SK-N-SH (cell line): ENCODE data around the gene NME2. TPM values are rescaled to one million over a fixed set of nuclear protein-coding genes. Genes with fewer than 3 reads are reported as not detected.

Source experiments
- CTCF ChIA-PET: fragments of 300-600, 350-600 bp; formaldehyde crosslinking; extraction: SDS; loops from one replicate; lab custom pipeline; 2021; lab: Yijun Ruan, JAX
- POLR2A ChIA-PET: fragments of 350-600 bp; sonication (Branson Sonifier 250); formaldehyde crosslinking; extraction: SDS; loops from one replicate; lab custom pipeline; 2020; ENCODE audit warnings: antibody characterized with exemption, inconsistent platforms; lab: Yijun Ruan, JAX
- DNase-seq: peaks from one replicate; pipeline ENCODE4 v3.0.0; 2012
- H2AFZ ChIP-seq: fragments of 200-600 bp; sonication (generic); 2 replicates; pipeline ENCODE4 v1.8.1; 2016; ENCODE audit warnings: antibody characterized with exemption, mild to moderate bottlenecking, low read depth
- H3F3A ChIP-seq: fragments of 200-600 bp; sonication (generic); replicated peaks from 2 replicates; pipeline ENCODE3; 2016; ENCODE audit warnings: antibody characterized with exemption, mild to moderate bottlenecking; ENCODE audit not compliant: insufficient read depth
- H3K27ac ChIP-seq, 2 experiments: fragments of 200-500 bp in 1 of 2; fragments of 200-600 bp in 1 of 2; sonication (Bioruptor generic) in 1 of 2; sonication (generic), shearing (Covaris generic) in 1 of 2; 2 replicates each; pipeline versions ENCODE4 v1.5.1 to v1.6.1; 2014 to 2016; ENCODE audit warnings: low read depth in 2 of 2, inconsistent platforms in 1 of 2, low read length in 1 of 2, mild to moderate bottlenecking in 1 of 2, mixed read lengths in 1 of 2
- H3K27me3 ChIP-seq: fragments of 200-600 bp; sonication (generic), shearing (Covaris generic); 2 replicates; pipeline ENCODE4 v1.6.1; 2016; ENCODE audit warnings: mixed run types; ENCODE audit not compliant: insufficient read depth
- H3K36me3 ChIP-seq, 2 experiments: fragments of 200-500 bp in 1 of 2; fragments of 200-600 bp in 1 of 2; sonication (Bioruptor generic) in 1 of 2; sonication (generic) in 1 of 2; replicated peaks in 1 of 2; 2 replicates each; pipeline versions ENCODE3 to v1.5.1; 2014 to 2016; ENCODE audit warnings: low read length in 1 of 2, mild to moderate bottlenecking in 1 of 2; ENCODE audit not compliant: insufficient read depth in 2 of 2, control insufficient read depth in 1 of 2
- H3K4me1 ChIP-seq, 2 experiments: fragments of 200-500 bp in 1 of 2; fragments of 200-600 bp in 1 of 2; sonication (Bioruptor generic) in 1 of 2; sonication (generic), shearing (Covaris generic) in 1 of 2; 2 replicates each; pipeline versions ENCODE4 v1.5.1 to v1.6.1; 2014 to 2016; ENCODE audit warnings: low read depth in 1 of 2, low read length in 1 of 2, mixed run types in 1 of 2; ENCODE audit not compliant: insufficient read depth in 2 of 2, control insufficient read depth in 1 of 2
- H3K4me2 ChIP-seq: fragments of 200-600 bp; sonication (generic), shearing (Covaris generic); 2 replicates; pipeline ENCODE4 v1.6.1; 2017; ENCODE audit warnings: mixed run types
- H3K4me3 ChIP-seq, 2 experiments: fragments of 200-500 bp in 1 of 2; fragments of 200-600 bp in 1 of 2; sonication (Bioruptor generic) in 1 of 2; sonication (generic), shearing (Covaris generic) in 1 of 2; 2 replicates each; pipeline versions ENCODE4 v1.5.1 to v1.8.1; 2014 to 2016; ENCODE audit warnings: low read depth in 2 of 2, inconsistent platforms in 1 of 2, low read length in 1 of 2, mild to moderate bottlenecking in 1 of 2, mixed read lengths in 1 of 2, moderate library complexity in 1 of 2
- H3K79me2 ChIP-seq: fragments of 200-600 bp; sonication (generic); 2 replicates; pipeline ENCODE4 v1.8.1; 2017; ENCODE audit warnings: mild to moderate bottlenecking; ENCODE audit not compliant: insufficient read depth
- H3K9ac ChIP-seq: fragments of 200-600 bp; sonication (generic); 2 replicates; pipeline ENCODE4 v1.6.1; 2017; ENCODE audit warnings: mixed run types
- H3K9me2 ChIP-seq: fragments of 200-600 bp; sonication (generic); 2 replicates; pipeline ENCODE4 v1.6.1; 2017; ENCODE audit warnings: mixed run types
- H3K9me3 ChIP-seq: fragments of 200-600 bp; sonication (generic); 2 replicates; pipeline ENCODE4 v1.6.1; 2017; ENCODE audit warnings: mixed run types, mild to moderate bottlenecking, moderate library complexity
- H4K20me1 ChIP-seq: fragments of 200-600 bp; sonication (generic); 2 replicates; pipeline ENCODE4 v1.6.1; 2017; ENCODE audit warnings: mild to moderate bottlenecking, mixed run types; ENCODE audit not compliant: insufficient read depth
- CHD2 ChIP-seq: fragments of 150-350 bp; IDR thresholded peaks from 2 replicates; pipeline ENCODE4 v1.6.1; 2018; ENCODE audit warnings: low read length; ENCODE audit not compliant: partially characterized antibody
- CTCF ChIP-seq: fragments of 200-600 bp; sonication (generic); IDR thresholded peaks from 2 replicates; pipeline ENCODE4 v1.6.1; 2017; ENCODE audit warnings: antibody characterized with exemption, mild to moderate bottlenecking, moderate library complexity
- EP300 ChIP-seq, 2 experiments: IDR thresholded peaks; 2 replicates each; pipeline versions ENCODE4 v1.4.0 to v1.6.1; 2012; ENCODE audit warnings: borderline replicate concordance in 1 of 2, low read depth in 1 of 2, low read length in 1 of 2
- EZH2phosphoT487 ChIP-seq: fragments of 200-600 bp; sonication (generic); IDR thresholded peaks from 2 replicates; pipeline ENCODE4 v1.6.1; 2017; ENCODE audit warnings: low read depth, mixed run types, mild to moderate bottlenecking, antibody characterized with exemption, moderate library complexity, borderline replicate concordance
- FOSL2 ChIP-seq: IDR thresholded peaks from 2 replicates; pipeline ENCODE4 v1.4.0; 2012; ENCODE audit warnings: low read depth, mild to moderate bottlenecking, moderate library complexity, borderline replicate concordance
- FOXM1 ChIP-seq: IDR thresholded peaks from 2 replicates; pipeline ENCODE4 v1.4.0; 2012; ENCODE audit warnings: low read depth, mild to moderate bottlenecking
- GABPA ChIP-seq: IDR thresholded peaks from 2 replicates; pipeline ENCODE4 v1.4.0; 2012; ENCODE audit warnings: low read depth, mild to moderate bottlenecking
- GATA2 ChIP-seq: sonication (generic); formaldehyde crosslinking; IDR thresholded peaks from 2 replicates; pipeline ENCODE4 v1.5.0; 2020; ENCODE audit warnings: mild to moderate bottlenecking, missing genetic modification reagents
- IRF3 ChIP-seq: fragments of 150-350 bp; IDR thresholded peaks from 2 replicates; pipeline ENCODE4 v1.6.1; 2016; ENCODE audit warnings: mild to moderate bottlenecking, low read depth, low read length
- JUND ChIP-seq: IDR thresholded peaks from 2 replicates; pipeline ENCODE4 v1.4.0; 2012
- MEF2A ChIP-seq: IDR thresholded peaks from 2 replicates; pipeline ENCODE4 v1.4.0; 2012; ENCODE audit warnings: low read depth, borderline replicate concordance
- MXI1 ChIP-seq: IDR thresholded peaks from 2 replicates; pipeline ENCODE4 v1.6.1; 2012; ENCODE audit warnings: mild to moderate bottlenecking, low read depth, low read length, improper control_type of control experiment
- NFIC ChIP-seq: IDR thresholded peaks from 2 replicates; pipeline ENCODE4 v1.4.0; 2012; ENCODE audit warnings: borderline replicate concordance
- POLR2AphosphoS5 ChIP-seq: IDR thresholded peaks from 2 replicates; pipeline ENCODE4 v1.6.1; 2012; ENCODE audit warnings: low read depth, low read length
- RAD21 ChIP-seq: IDR thresholded peaks from 2 replicates; pipeline ENCODE4 v1.6.1; 2012; ENCODE audit warnings: mild to moderate bottlenecking, low read length
- RCOR1 ChIP-seq: fragments of 150-350 bp; IDR thresholded peaks from 2 replicates; pipeline ENCODE4 v1.6.1; 2017; ENCODE audit warnings: antibody characterized with exemption, low read length
- RFX5 ChIP-seq: IDR thresholded peaks from 2 replicates; pipeline ENCODE4 v1.6.1; 2012; ENCODE audit warnings: mild to moderate bottlenecking, improper control_type of control experiment, low read length
- RXRA ChIP-seq: IDR thresholded peaks from 2 replicates; pipeline ENCODE4 v1.4.0; 2012; ENCODE audit warnings: low read depth, mild to moderate bottlenecking, borderline replicate concordance
- SMC3 ChIP-seq: IDR thresholded peaks from 2 replicates; pipeline ENCODE4 v1.6.1; 2012; ENCODE audit warnings: low read depth, low read length, improper control_type of control experiment
- TAF1 ChIP-seq: IDR thresholded peaks from 2 replicates; pipeline ENCODE4 v1.6.1; 2012; ENCODE audit warnings: low read depth, mild to moderate bottlenecking, low read length, moderate library complexity, borderline replicate concordance
- TCF12 ChIP-seq: IDR thresholded peaks from 2 replicates; pipeline ENCODE4 v1.4.0; 2012
- YY1 ChIP-seq: IDR thresholded peaks from 2 replicates; pipeline ENCODE4 v1.4.0; 2012; ENCODE audit warnings: low read depth, mild to moderate bottlenecking
- WGBS: methylation state at CpG from one replicate; pipeline ENCODE4 v1.1.6; 2017; ENCODE audit warnings: low lambda C conversion rate; 5-methylcytosine and 5-hydroxymethylcytosine counted together
- polyA plus RNA-seq, 3 experiments: library from polyadenylated mRNA; depleted of rRNA; stranded (reverse); fragments of >200 nt; gene quantifications; 2 replicates each; pipeline ENCODE4 v1.2.3, GENCODE V29; 2012
- TF ChIP-seq, protein P1 (sequence below): IDR thresholded peaks from 2 replicates; pipeline ENCODE4 v1.4.0; 2012; ENCODE audit warnings: low read depth, borderline replicate concordance
- TF ChIP-seq, protein P2 (sequence below): IDR thresholded peaks from 2 replicates; pipeline ENCODE4; 2012
- TF ChIP-seq, protein P3 (sequence below): IDR thresholded peaks from 2 replicates; pipeline ENCODE4 v1.4.0; 2012; ENCODE audit warnings: low read depth, borderline replicate concordance
- TF ChIP-seq, protein P4 (sequence below): IDR thresholded peaks from 2 replicates; pipeline ENCODE4 v1.4.0; 2012; ENCODE audit warnings: low read depth

NME2 gene
- polyA plus RNA-seq (2012; rRNA removed), result 1,446 and 1,447 TPM in 2 replicates
- 1,544 and 1,563 TPM in 2 replicates for polyA plus RNA-seq (2012; cell fraction: cytosol; rRNA removed)
- 435 and 488 TPM in 2 replicates for polyA plus RNA-seq (2012; cell fraction: nucleus; rRNA removed)

DNA sequence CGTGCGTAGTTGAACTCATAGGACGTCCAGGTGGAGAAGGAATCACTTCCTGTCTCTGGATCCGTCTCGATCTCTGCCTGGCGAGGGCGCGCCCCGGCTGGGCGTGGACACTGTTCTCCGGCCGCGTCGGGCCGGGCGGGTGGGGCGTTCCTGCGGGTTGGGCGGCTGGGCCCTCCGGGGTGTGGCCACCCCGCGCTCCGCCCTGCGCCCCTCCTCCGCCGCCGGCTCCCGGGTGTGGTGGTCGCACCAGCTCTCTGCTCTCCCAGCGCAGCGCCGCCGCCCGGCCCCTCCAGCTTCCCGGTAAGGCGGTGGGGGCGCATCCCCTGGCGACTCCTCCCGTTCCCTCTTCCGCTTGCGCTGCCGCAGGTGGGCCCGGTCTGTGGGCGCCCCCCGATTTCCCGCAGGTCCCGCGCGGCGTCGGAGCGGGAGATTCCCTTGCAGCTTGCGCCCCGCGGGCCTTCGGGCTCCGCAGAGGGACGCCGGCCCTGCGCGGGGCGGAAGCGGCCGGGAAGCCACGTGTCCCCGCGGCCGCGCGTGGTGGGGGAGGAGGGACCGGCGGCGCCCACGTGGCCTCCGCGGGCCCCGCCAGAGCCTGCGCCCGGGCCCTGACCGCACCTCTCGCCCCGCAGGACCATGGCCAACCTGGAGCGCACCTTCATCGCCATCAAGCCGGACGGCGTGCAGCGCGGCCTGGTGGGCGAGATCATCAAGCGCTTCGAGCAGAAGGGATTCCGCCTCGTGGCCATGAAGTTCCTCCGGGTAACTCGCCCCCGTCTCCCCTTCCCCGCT is at the start of gene NME2:
TSS of gene NME2 (plus strand) at position 214 of the 789 bp plus-strand sequence. CDS start at position 634, 420 bp downstream.
- Histone ChIP-seq H3K4me3 (peak within 1 kb of the TSS; percentile 64 to 95), H4K20me1 (0 out of 2 replicates have a peak, but pooled peaks cover 13% of the 10 kb centered on the region), H3K27me3 (no peaks in the 10 kb centered on the region), H3K9me2 (no peaks in the 10 kb centered on the region), H3K27ac (peak within 1 kb of the TSS; percentile 69 to 75), H3K4me1 (peaks cover 4 to 11% of the 10 kb centered on the region in 2 experiments; a peak in 3 of 4 replicates), H3K36me3 (peaks cover 42 to 47% of the 10 kb centered on the region in 2 experiments), H3K9me3 (no peaks in the 10 kb centered on the region), H3K79me2 (peaks cover 32% of the 10 kb centered on the region), H3K4me2 (peak within 1 kb of the TSS; percentile 90), H3F3A (peaks cover 39% of the 10 kb centered on the region), H3K9ac (peak within 1 kb of the TSS; percentile 89), H2AFZ (peak within 1 kb of the TSS; percentile 83)
- CTCF ChIA-PET, result interaction anchor here (0.6 to 5.7 kb wide), 12 partner anchors 8 to 206 kb away, joined by 3 to 61 read pairs (median 4); partner anchors contain the start of genes NME1 and SPAG9
- POLR2A ChIA-PET, result interaction anchor here (0.7 to 2.4 kb wide), 7 partner anchors 10 to 300 kb away, joined by 3 to 19 read pairs (median 5); partner anchors contain the start of genes NME1, TOB1 and UTP18
- WGBS, result 0% methylated on average over 30 of the region's 98 CpGs
- peak; percentile 100 for DNase-seq
- TF ChIP-seq, protein P1, sequence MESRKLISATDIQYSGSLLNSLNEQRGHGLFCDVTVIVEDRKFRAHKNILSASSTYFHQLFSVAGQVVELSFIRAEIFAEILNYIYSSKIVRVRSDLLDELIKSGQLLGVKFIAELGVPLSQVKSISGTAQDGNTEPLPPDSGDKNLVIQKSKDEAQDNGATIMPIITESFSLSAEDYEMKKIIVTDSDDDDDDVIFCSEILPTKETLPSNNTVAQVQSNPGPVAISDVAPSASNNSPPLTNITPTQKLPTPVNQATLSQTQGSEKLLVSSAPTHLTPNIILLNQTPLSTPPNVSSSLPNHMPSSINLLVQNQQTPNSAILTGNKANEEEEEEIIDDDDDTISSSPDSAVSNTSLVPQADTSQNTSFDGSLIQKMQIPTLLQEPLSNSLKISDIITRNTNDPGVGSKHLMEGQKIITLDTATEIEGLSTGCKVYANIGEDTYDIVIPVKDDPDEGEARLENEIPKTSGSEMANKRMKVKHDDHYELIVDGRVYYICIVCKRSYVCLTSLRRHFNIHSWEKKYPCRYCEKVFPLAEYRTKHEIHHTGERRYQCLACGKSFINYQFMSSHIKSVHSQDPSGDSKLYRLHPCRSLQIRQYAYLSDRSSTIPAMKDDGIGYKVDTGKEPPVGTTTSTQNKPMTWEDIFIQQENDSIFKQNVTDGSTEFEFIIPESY, result no peak
- TF ChIP-seq POLR2AphosphoS5 (peak; percentile 97), MXI1 (peak; percentile 96), FOXM1 (no peak), TAF1 (peak; percentile 30), CTCF (no peak), YY1 (no peak; the same call in 1 of the 2 replicates), RAD21 (no peak), TCF12 (no peak), MEF2A (no peak), NFIC (no peak), RXRA (no peak), EP300 (IDR thresholded peaks at IDR 0.05; ENCODE audit: borderline replicate concordance in 1 of 2, low read depth in 1 of 2, low read length in 1 of 2) (no peak), GABPA (peak; percentile 70), SMC3 (no peak), JUND (no peak), CHD2 (peak; percentile 17), IRF3 (no peak), EZH2phosphoT487 (no peak), RFX5 (peak; percentile 51; the same call in 1 of the 2 replicates), RCOR1 (no peak), FOSL2 (no peak), GATA2 (0 out of 2 replicates have a peak, but pooled peaks have one; percentile 39)
- TF ChIP-seq, protein P2, sequence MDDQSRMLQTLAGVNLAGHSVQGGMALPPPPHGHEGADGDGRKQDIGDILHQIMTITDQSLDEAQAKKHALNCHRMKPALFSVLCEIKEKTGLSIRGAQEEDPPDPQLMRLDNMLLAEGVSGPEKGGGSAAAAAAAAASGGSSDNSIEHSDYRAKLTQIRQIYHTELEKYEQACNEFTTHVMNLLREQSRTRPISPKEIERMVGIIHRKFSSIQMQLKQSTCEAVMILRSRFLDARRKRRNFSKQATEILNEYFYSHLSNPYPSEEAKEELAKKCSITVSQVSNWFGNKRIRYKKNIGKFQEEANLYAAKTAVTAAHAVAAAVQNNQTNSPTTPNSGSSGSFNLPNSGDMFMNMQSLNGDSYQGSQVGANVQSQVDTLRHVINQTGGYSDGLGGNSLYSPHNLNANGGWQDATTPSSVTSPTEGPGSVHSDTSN, result no peak
- TF ChIP-seq, protein P3, sequence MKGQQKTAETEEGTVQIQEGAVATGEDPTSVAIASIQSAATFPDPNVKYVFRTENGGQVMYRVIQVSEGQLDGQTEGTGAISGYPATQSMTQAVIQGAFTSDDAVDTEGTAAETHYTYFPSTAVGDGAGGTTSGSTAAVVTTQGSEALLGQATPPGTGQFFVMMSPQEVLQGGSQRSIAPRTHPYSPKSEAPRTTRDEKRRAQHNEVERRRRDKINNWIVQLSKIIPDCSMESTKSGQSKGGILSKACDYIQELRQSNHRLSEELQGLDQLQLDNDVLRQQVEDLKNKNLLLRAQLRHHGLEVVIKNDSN, result peak; percentile 87
- TF ChIP-seq, protein P4, sequence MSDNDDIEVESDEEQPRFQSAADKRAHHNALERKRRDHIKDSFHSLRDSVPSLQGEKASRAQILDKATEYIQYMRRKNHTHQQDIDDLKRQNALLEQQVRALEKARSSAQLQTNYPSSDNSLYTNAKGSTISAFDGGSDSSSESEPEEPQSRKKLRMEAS, result peak; percentile 92
